ENCODE results near the gene PTPN14. TPM values are rescaled to one million over a fixed set of nuclear protein-coding genes. Genes with fewer than 3 reads are reported as not detected.

Gene PTPN14
- total RNA-seq, 1 experiment from 2014 or later, result 76.4 TPM

GRCh38 chr1:214360525-214361164 lies 190.8 kb downstream of the PTPN14 start:
- Mint-ChIP-seq H3K9me3 (no peaks in the 10 kb centered on the region), H3K27ac (peak overlapping the region in 1 of 3 experiments; percentile 1; a peak in 1 of 7 replicates), H3K4me3 (no peak overlapping the region), H3K36me3 (ENCODE audit: insufficient read depth in 1 of 3, low read depth in 3 of 3) (peaks cover 8 to 83% (median 61%) of the 10 kb centered on the region in 3 experiments), H3K4me1 (peaks cover 0 to under 1% of the 10 kb centered on the region in 2 experiments; a peak in 2 of 4 replicates), H3K27me3 (ENCODE audit: low read depth) (no peaks in the 10 kb centered on the region)
- no peak overlapping the region for H4K8ac ChIP-seq (replicated peaks; ENCODE audit: insufficient read length, low read depth, low read length)
- H3K9me3 ChIP-seq (ENCODE audit: control insufficient read depth, low read depth, low read length), result no peaks in the 10 kb centered on the region
- H3K9ac ChIP-seq (ENCODE audit: extremely low read depth, insufficient read length, low read length), result no peak overlapping the region
- no peak overlapping the region for H2BK12ac ChIP-seq (ENCODE audit: insufficient read length, low read depth, low read length)
- H4K5ac ChIP-seq (ENCODE audit: insufficient read length, low read depth, low read length), result no peak overlapping the region
- no peak overlapping the region for H2BK5ac ChIP-seq (ENCODE audit: insufficient read length, low read length)
- H3K18ac ChIP-seq (ENCODE audit: insufficient read length, low read depth, low read length), result no peak overlapping the region
- H2BK120ac ChIP-seq (ENCODE audit: low read depth, low read length, poor library complexity, severe bottlenecking), result no peak overlapping the region
- H3K79me2 ChIP-seq (ENCODE audit: insufficient read depth, low read length), result no peaks in the 10 kb centered on the region
- no peak overlapping the region for H2AK5ac ChIP-seq (ENCODE audit: insufficient read length, low read length)
- no peak overlapping the region for H2BK20ac ChIP-seq (ENCODE audit: low read depth, low read length, poor library complexity, severe bottlenecking)
- no CpG with 5 or more reads among the region's 3 CpGs for WGBS (ENCODE audit: extremely low coverage, insufficient read length, low lambda C conversion rate)
- H3K27me3 ChIP-seq (ENCODE audit: insufficient read depth, low read length), result no peaks in the 10 kb centered on the region
- no peaks in the 10 kb centered on the region for H3K4me1 ChIP-seq (ENCODE audit: insufficient read depth, low read length)
- no peak overlapping the region for H3K27ac ChIP-seq (ENCODE audit: insufficient read length, low read depth, low read length)
- no peaks in the 10 kb centered on the region for H3K79me1 ChIP-seq (ENCODE audit: insufficient read depth, low read depth, low read length, poor library complexity, severe bottlenecking)
- H3T11ph ChIP-seq (ENCODE audit: low read length), result no peak overlapping the region
- H3K4me2 ChIP-seq (ENCODE audit: insufficient read depth, insufficient read length, low read length), result no peak overlapping the region
- no peak overlapping the region for H3K23ac ChIP-seq (ENCODE audit: insufficient read length, low read depth, low read length)
- no peak overlapping the region for H3K56ac ChIP-seq (ENCODE audit: insufficient read length, low read depth, low read length)
- no peak for TF ChIP-seq CTCF (conservative IDR thresholded peaks at IDR 0.05)
- H3K14ac ChIP-seq (ENCODE audit: insufficient read depth, low read length), result no peak overlapping the region
- H3K4ac ChIP-seq (ENCODE audit: low read depth, low read length), result no peak overlapping the region
- H2BK15ac ChIP-seq (ENCODE audit: low read depth, low read length), result no peak overlapping the region
- H4K20me1 ChIP-seq (ENCODE audit: control insufficient read depth, insufficient read depth, insufficient read length), result no peaks in the 10 kb centered on the region
- DNase-seq, result no peak
- no peak overlapping the region for H4K91ac ChIP-seq (ENCODE audit: insufficient read length, low read depth, low read length)
- no peaks in the 10 kb centered on the region for H3K23me2 ChIP-seq (ENCODE audit: insufficient read length, low read depth, low read length, poor library complexity, severe bottlenecking)
- H2AFZ ChIP-seq (ENCODE audit: low read length), result no peak overlapping the region
